ENCODE results near the gene TEP1.

DNA sequence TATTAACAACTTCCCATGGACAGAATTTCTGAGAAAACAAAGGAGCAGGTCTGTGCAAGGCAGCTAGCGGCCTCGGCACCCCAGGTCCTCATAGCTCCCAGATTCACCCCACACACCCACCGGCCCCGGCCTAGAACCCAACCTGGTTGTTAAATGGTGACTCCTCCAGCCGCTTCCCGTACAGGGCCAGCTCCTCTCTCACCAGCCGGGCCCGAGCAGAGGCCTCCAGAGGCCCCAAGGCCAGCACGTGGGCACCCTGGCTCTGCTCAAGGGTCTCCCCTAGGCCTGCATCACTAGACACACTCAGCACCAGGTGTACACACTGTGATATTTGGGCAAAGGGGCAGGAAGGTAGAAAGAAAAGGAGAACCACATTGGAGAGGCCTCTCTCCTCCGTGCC lies 30.3 kb downstream of the TEP1 start:
- TF ChIP-seq, protein P1, sequence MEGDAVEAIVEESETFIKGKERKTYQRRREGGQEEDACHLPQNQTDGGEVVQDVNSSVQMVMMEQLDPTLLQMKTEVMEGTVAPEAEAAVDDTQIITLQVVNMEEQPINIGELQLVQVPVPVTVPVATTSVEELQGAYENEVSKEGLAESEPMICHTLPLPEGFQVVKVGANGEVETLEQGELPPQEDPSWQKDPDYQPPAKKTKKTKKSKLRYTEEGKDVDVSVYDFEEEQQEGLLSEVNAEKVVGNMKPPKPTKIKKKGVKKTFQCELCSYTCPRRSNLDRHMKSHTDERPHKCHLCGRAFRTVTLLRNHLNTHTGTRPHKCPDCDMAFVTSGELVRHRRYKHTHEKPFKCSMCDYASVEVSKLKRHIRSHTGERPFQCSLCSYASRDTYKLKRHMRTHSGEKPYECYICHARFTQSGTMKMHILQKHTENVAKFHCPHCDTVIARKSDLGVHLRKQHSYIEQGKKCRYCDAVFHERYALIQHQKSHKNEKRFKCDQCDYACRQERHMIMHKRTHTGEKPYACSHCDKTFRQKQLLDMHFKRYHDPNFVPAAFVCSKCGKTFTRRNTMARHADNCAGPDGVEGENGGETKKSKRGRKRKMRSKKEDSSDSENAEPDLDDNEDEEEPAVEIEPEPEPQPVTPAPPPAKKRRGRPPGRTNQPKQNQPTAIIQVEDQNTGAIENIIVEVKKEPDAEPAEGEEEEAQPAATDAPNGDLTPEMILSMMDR (IDR thresholded peaks at IDR 0.05 in 2 of 3, conservative IDR thresholded peaks at IDR 0.05 in 1 of 3; ENCODE audit: control insufficient read depth in 2 of 3, extremely low read depth in 1 of 3, insufficient read depth in 1 of 3, low read depth in 3 of 3, low read length in 3 of 3) = no peak
- no peak for TF ChIP-seq CBFB (IDR thresholded peaks at IDR 0.05; ENCODE audit: low read depth)
- TF ChIP-seq, protein P2, sequence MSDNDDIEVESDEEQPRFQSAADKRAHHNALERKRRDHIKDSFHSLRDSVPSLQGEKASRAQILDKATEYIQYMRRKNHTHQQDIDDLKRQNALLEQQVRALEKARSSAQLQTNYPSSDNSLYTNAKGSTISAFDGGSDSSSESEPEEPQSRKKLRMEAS (IDR thresholded peaks at IDR 0.05; ENCODE audit: low read depth, low read length) = no peak
